H9 (cell line): ENCODE measurements around the gene TMEM120A. TPM values are rescaled to one million over a fixed set of nuclear protein-coding genes. Genes with fewer than 3 reads are reported as not detected.

Source experiments
- DNase-seq: peaks from one replicate; pipeline ENCODE4 v3.0.0-alpha.2; 2017
- H2AFZ ChIP-seq: one replicate; pipeline ENCODE4 v1.6.1; 2013; ENCODE audit warnings: mild to moderate bottlenecking, low read length, control low read depth, moderate library complexity
- H2AK5ac ChIP-seq: 2 replicates; pipeline ENCODE4 v1.6.1; 2013; ENCODE audit warnings: low read length, control low read depth, mixed read lengths; ENCODE audit not compliant: insufficient read length
- H2BK120ac ChIP-seq: one replicate; pipeline ENCODE4 v1.6.1; 2013; ENCODE audit warnings: low read depth, mild to moderate bottlenecking, low read length, control low read depth, inconsistent platforms; ENCODE audit not compliant: poor library complexity, severe bottlenecking
- H2BK12ac ChIP-seq: 2 replicates; pipeline ENCODE4 v1.6.1; 2013; ENCODE audit warnings: low read length, control low read depth, mixed read lengths, low read depth; ENCODE audit not compliant: insufficient read length
- H2BK15ac ChIP-seq: 2 replicates; pipeline ENCODE4 v1.6.1; 2013; ENCODE audit warnings: low read depth, low read length, control low read depth
- H2BK20ac ChIP-seq: one replicate; pipeline ENCODE4 v1.6.1; 2013; ENCODE audit warnings: low read depth, mild to moderate bottlenecking, low read length, control low read depth, inconsistent platforms; ENCODE audit not compliant: poor library complexity, severe bottlenecking
- H2BK5ac ChIP-seq: 2 replicates; pipeline ENCODE4 v1.6.1; 2013; ENCODE audit warnings: low read length, control low read depth, mixed read lengths; ENCODE audit not compliant: insufficient read length
- H3K14ac ChIP-seq: 2 replicates; pipeline ENCODE4 v1.6.1; 2013; ENCODE audit warnings: low read length, control low read depth; ENCODE audit not compliant: insufficient read depth
- H3K18ac ChIP-seq: 2 replicates; pipeline ENCODE4 v1.6.1; 2013; ENCODE audit warnings: low read depth, mild to moderate bottlenecking, mixed read lengths, low read length, control low read depth; ENCODE audit not compliant: insufficient read length
- H3K23ac ChIP-seq: 2 replicates; pipeline ENCODE4 v1.6.1; 2013; ENCODE audit warnings: low read length, control low read depth, mixed read lengths, low read depth; ENCODE audit not compliant: insufficient read length
- H3K23me2 ChIP-seq: 2 replicates; pipeline ENCODE4 v1.6.1; 2013; ENCODE audit warnings: low read depth, mild to moderate bottlenecking, mixed read lengths, low read length, control low read depth; ENCODE audit not compliant: insufficient read length, poor library complexity, severe bottlenecking
- H3K27ac ChIP-seq: 2 replicates; pipeline ENCODE4 v1.5.1; 2013; ENCODE audit warnings: low read length, control low read depth, mixed read lengths, low read depth; ENCODE audit not compliant: insufficient read length
- H3K27me3 ChIP-seq: 2 replicates; pipeline ENCODE4 v1.6.1; 2013; ENCODE audit warnings: low read length, control low read depth, inconsistent platforms; ENCODE audit not compliant: insufficient read depth
- H3K4ac ChIP-seq: 2 replicates; pipeline ENCODE4 v1.6.1; 2013; ENCODE audit warnings: low read depth, mild to moderate bottlenecking, control low read depth, inconsistent platforms, low read length, moderate library complexity
- H3K4me1 ChIP-seq: 2 replicates; pipeline ENCODE4 v1.6.1; 2013; ENCODE audit warnings: low read length, control low read depth, inconsistent platforms; ENCODE audit not compliant: insufficient read depth
- H3K4me2 ChIP-seq: 2 replicates; pipeline ENCODE4 v1.6.1; 2013; ENCODE audit warnings: low read length, control low read depth, mixed read lengths; ENCODE audit not compliant: insufficient read length, insufficient read depth
- H3K56ac ChIP-seq: 2 replicates; pipeline ENCODE4 v1.6.1; 2013; ENCODE audit warnings: low read depth, mild to moderate bottlenecking, mixed read lengths, low read length, control low read depth; ENCODE audit not compliant: insufficient read length
- H3K79me1 ChIP-seq: 2 replicates; pipeline ENCODE4 v1.6.1; 2013; ENCODE audit warnings: low read depth, mild to moderate bottlenecking, moderate library complexity, low read length, control low read depth, inconsistent platforms; ENCODE audit not compliant: insufficient read depth, poor library complexity, severe bottlenecking
- H3K79me2 ChIP-seq: 2 replicates; pipeline ENCODE4 v1.6.1; 2013; ENCODE audit warnings: low read length, control low read depth, inconsistent platforms; ENCODE audit not compliant: insufficient read depth
- H3K9ac ChIP-seq: 2 replicates; pipeline ENCODE4 v1.6.1; 2013; ENCODE audit warnings: low read length, control low read depth, mixed read lengths; ENCODE audit not compliant: insufficient read length; ENCODE audit errors: extremely low read depth
- H3K9me3 ChIP-seq: one replicate; pipeline ENCODE4 v1.6.1; 2013; ENCODE audit warnings: low read depth, low read length, inconsistent platforms; ENCODE audit not compliant: control insufficient read depth
- H3T11ph ChIP-seq: one replicate; pipeline ENCODE4 v1.6.1; 2013; ENCODE audit warnings: mild to moderate bottlenecking, low read length, control low read depth, inconsistent platforms
- H4K20me1 ChIP-seq: one replicate; pipeline ENCODE4 v1.6.1; 2013; ENCODE audit not compliant: control insufficient read depth, insufficient read length, insufficient read depth
- H4K5ac ChIP-seq: 2 replicates; pipeline ENCODE4 v1.6.1; 2013; ENCODE audit warnings: low read depth, mild to moderate bottlenecking, mixed read lengths, low read length, control low read depth; ENCODE audit not compliant: insufficient read length
- H4K8ac ChIP-seq: replicated peaks from 2 replicates; pipeline ENCODE4 v1.6.1; 2013; ENCODE audit warnings: low read length, control low read depth, mixed read lengths, low read depth; ENCODE audit not compliant: insufficient read length
- H4K91ac ChIP-seq: 2 replicates; pipeline ENCODE4 v1.6.1; 2013; ENCODE audit warnings: low read depth, mild to moderate bottlenecking, moderate library complexity, mixed read lengths, low read length, control low read depth; ENCODE audit not compliant: insufficient read length
- H3K27ac Mint-ChIP-seq, 3 experiments: 2 replicates in 2 of 3; 3 replicates in 1 of 3; pipeline ENCODE4 v1.8.0; 2020 to 2021; ENCODE audit warnings: mixed read lengths in 3 of 3, mild to moderate bottlenecking in 1 of 3, moderate library complexity in 1 of 3
- H3K27me3 Mint-ChIP-seq: 2 replicates; pipeline ENCODE4 v1.8.0; 2021; ENCODE audit warnings: low read depth, mild to moderate bottlenecking, moderate library complexity, mixed read lengths
- H3K36me3 Mint-ChIP-seq, 3 experiments: 2 replicates in 2 of 3; 3 replicates in 1 of 3; pipeline ENCODE4 v1.8.0; 2020 to 2021; ENCODE audit warnings: low read depth in 3 of 3, mixed read lengths in 3 of 3; ENCODE audit not compliant: insufficient read depth in 1 of 3
- H3K4me1 Mint-ChIP-seq, 2 experiments: 2 replicates each; pipeline ENCODE4 v1.8.0; 2020; ENCODE audit warnings: mixed read lengths in 2 of 2
- H3K4me3 Mint-ChIP-seq, 2 experiments: 2 replicates in 1 of 2; 3 replicates in 1 of 2; pipeline ENCODE4 v1.8.0; 2020 to 2021; ENCODE audit warnings: mild to moderate bottlenecking in 2 of 2, mixed read lengths in 2 of 2, moderate library complexity in 1 of 2
- H3K9me3 Mint-ChIP-seq, 2 experiments: 2 replicates in 1 of 2; 3 replicates in 1 of 2; pipeline ENCODE4 v1.8.0; 2020; ENCODE audit warnings: mild to moderate bottlenecking in 2 of 2, mixed read lengths in 2 of 2, moderate library complexity in 1 of 2
- CTCF ChIP-seq: fragments of 200-600 bp; sonication (generic); conservative IDR thresholded peaks from 3 replicates; pipeline ENCODE4 v1.8.0; 2021; ENCODE audit warnings: antibody characterized with exemption, mild to moderate bottlenecking
- WGBS: extraction: QIAGEN DNeasy Blood & Tissue Kit; methylation state at CpG from one replicate; pipeline ENCODE4 v1.1.7; 2013; ENCODE audit warnings: missing lambda C conversion rate, low lambda C conversion rate, mixed read lengths; ENCODE audit not compliant: insufficient read length; ENCODE audit errors: extremely low coverage; 5-methylcytosine and 5-hydroxymethylcytosine counted together
- total RNA-seq: library from RNA; stranded (reverse); gene quantifications from 2 replicates; pipeline ENCODE4 v1.2.1, GENCODE V29; 2021

TMEM120A gene
- total RNA-seq, 1 experiment from 2014 or later = 30.0 TPM

- Histone ChIP-seq H3K27me3 (no peaks in the 10 kb centered on the region), H2BK20ac (no peak overlapping the region), H4K8ac (no peak overlapping the region), H3K18ac (no peak overlapping the region), H4K91ac (no peak overlapping the region), H3K56ac (no peak overlapping the region), H3K14ac (no peak overlapping the region), H2AK5ac (no peak overlapping the region), H2BK5ac (no peak overlapping the region), H2BK15ac (no peak overlapping the region), H3T11ph (no peak overlapping the region), H3K23ac (no peak overlapping the region), H3K79me2 (no peaks in the 10 kb centered on the region), H3K4me2 (no peak overlapping the region), H3K27ac (no peak overlapping the region), H4K20me1 (no peaks in the 10 kb centered on the region), H3K23me2 (no peaks in the 10 kb centered on the region), H3K4me1 (no peaks in the 10 kb centered on the region), H2BK12ac (no peak overlapping the region), H3K9me3 (no peaks in the 10 kb centered on the region), H2BK120ac (no peak overlapping the region), H3K9ac (no peak overlapping the region), H4K5ac (no peak overlapping the region), H2AFZ (no peak overlapping the region), H3K79me1 (no peaks in the 10 kb centered on the region), H3K4ac (no peak overlapping the region)
- Mint-ChIP-seq H3K4me1 (no peaks in the 10 kb centered on the region), H3K36me3 (peaks cover 18 to 37% (median 22%) of the 10 kb centered on the region in 3 experiments), H3K9me3 (no peaks in the 10 kb centered on the region), H3K27ac (no peak overlapping the region), H3K4me3 (no peak overlapping the region), H3K27me3 (no peaks in the 10 kb centered on the region)
- no CpG with 5 or more reads among the region's 3 CpGs for whole genome bisulfite sequencing
- TF ChIP-seq CTCF = no peak
- no peak for DNase-seq
Measured at GRCh38 chr7:76002822-76003221, 8.4 kb upstream of the TMEM120A start.
